Prostate gland (tissue), 2 donors: Measurements from ENCODE around the gene KIF9.
"Not testable (repeated sequence)": the region's sequence is repeated elsewhere in the genome, so short reads cannot be mapped to it uniquely, and the experiment has no call there.

ENCODE experiments used
- CTCF ChIP-seq, 4 experiments: fragments of 200-600 bp in 2 of 4; fragments of 450-650 bp in 2 of 4; sonication (generic) in 2 of 4; IDR thresholded peaks; 1 replicate in 3 of 4; 2 replicates in 1 of 4; pipeline ENCODE4 v1.5.1; 2016 to 2019; ENCODE audit warnings: antibody characterized with exemption in 4 of 4, mild to moderate bottlenecking in 2 of 4, moderate library complexity in 2 of 4
- POLR2AphosphoS5 ChIP-seq: sonication (generic); formaldehyde crosslinking; IDR thresholded peaks from one replicate; pipeline ENCODE4 v1.6.1; 2017; ENCODE audit warnings: antibody characterized with exemption

- TF ChIP-seq CTCF (IDR thresholded peaks at IDR 0.05); POLR2AphosphoS5: not testable (repeated sequence)
Measured at GRCh38 chr3:47251085-47251484, 31.5 kb downstream of the KIF9 start.
